HG02885 (cell line): ENCODE data around the gene TLL2.

Experiments
- ATAC-seq: cut with Tn5 transposase; IDR thresholded peaks from one replicate; pipeline ENCODE4 v1.9.1; 2021; ENCODE audit warnings: mild to moderate bottlenecking; ENCODE audit not compliant: unreplicated experiment, poor library complexity

The TLL2 gene

DNA sequence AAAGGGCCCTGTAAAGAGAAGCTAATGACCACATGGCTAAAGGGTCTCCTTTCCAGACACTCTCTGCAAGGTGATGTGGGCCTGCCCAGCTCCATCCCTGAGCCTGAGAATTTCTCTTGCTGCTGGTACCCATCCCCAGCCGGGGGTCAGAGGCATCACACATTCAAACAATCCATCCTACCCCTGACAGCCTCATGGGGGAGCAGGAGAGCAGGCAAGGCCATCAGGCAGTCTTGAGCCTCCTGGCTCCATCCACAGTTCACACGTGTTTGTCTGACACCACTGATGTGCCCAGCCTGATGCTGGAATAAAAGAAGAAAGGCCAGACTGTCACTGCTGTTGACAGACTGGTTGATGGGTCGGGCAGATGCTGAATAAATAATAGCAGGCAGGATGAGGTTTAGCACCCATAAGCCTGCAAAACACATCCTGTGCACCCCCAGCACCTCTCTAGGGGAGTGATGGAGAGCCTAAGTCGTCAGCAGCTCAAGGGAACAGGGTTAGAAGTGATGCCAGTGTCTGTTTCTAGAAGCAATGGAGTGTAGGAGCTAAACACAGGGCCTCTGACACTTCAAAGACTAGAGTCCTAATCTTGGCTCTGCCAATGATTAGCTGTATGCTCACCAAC, 43.5 kb downstream of the TLL2 start:
- no peak for ATAC-seq

DNA sequence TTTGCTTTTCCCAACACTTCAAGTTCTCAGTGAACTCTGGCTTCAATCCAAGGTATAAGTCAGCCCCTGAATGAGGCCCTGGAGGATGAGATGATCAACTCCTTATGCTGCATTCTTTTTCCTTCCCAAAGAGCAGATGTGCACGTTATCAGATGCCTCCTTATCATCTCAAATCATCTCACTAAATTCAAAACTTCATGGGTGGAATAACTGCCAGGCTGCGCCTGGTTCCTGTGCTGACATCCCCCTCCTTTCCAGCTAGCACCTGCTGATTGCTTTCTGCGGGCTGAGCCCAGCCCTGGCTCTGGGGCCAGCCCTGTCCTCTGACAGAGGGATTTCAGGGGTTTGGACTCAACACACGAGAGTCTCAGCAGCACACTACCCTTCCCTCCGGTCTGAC, 44.9 kb downstream of the TLL2 start:
- no peak for ATAC-seq

DNA sequence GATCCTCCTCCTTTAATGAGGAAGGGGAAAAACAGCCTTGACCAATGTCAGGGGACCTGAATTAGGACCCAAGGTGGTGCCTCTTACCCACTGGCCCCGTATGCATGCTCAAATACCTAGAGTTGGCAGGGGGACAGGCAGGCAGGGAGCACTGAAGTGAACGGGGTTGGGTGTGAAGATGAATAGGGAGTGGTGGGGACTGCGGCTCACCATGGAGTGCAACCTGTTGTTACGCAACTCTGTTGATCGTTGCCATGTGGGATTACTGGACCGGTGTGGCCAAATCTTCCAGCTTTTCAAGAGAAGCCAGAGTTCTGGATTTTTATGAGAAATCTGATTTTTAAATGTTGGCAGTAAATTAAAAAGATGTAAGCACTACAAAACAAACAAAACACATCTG, 48.1 kb downstream of the TLL2 start:
- ATAC-seq = no peak

DNA sequence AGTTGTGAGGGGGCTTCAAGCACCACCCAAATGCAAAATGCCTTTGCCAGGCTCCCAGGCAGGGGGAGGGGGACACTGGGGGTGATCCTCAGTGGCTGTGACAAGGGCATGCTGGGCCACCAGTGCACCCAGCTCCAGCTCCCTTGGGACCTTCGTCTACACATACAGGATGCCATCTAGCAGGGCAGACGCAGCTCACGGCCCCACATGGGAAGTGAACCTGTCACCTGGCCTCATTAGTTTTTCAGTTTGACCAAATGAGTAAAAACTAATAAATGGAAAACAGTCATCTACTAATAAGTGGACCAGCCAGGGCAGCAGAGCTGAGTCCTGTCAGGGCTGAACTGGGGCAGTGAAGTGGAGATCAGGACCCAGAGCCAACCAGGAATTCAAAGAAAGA, 50.2 kb downstream of the TLL2 start:
- no peak for ATAC-seq

DNA sequence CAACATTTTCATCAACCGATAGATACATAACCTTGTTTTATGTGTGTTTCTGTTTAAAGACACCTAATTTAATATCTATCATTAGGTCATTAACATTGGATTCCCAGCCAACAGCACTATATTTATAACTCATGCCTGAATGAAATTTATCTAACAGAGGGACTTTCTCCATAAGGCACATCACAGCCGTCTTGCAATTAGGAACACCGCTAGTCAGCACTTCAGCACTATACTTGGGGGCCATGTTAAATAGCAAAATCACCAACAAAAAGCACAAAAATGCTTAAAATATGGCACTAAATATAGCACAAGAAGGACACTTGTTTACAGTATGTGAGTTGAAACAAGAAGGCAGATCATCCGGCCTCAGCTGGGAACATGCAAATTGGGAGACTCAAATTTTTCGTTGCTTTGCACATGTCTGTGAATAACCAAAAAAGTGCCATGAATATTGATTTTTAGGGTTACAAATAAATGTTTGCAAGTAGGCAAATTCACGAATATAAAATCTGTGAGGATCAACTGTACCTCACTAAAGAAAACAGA, 51.0 kb downstream of the TLL2 start:
- no peak for ATAC-seq

DNA sequence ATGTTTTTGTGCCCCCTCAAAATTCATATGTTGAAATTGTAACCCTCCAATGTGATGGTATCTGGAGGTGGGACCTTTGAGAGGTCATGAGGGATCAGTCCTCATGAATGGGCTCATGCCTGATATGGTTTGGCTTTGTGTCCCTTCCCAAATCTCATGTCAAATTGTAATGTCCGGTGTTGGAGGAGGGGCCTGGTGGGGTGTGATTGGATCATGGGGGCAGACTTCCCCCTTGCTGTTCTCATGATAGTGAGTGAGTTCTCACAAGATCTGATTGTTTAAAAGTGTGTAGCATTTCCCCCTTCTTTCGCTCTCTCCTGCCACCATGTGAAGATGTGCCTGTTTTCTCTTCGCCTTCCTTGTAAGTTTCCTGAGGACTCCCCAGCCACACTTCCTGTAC, 53.4 kb downstream of the TLL2 start:
- ATAC-seq = no peak

DNA sequence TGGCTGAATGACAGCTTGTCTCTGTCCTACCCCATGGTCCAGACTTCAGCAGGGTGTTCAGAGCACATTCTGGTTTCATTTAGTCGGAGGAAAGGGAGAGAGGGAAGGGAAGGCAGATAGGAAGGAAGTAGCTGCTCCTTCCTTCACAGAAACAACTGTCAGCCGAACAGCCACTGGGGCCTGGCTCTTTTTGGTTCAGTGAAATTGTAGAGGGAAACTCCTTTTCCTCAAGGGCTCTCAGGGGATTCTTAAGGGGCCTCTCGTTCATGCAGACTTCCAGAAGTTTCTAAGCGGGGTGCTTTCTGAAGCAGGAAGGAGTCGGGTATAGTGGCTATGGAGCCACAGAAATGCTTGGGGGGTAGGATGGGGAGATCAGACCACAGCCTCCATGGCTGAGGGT, 56.4 kb downstream of the TLL2 start:
- no peak for ATAC-seq

DNA sequence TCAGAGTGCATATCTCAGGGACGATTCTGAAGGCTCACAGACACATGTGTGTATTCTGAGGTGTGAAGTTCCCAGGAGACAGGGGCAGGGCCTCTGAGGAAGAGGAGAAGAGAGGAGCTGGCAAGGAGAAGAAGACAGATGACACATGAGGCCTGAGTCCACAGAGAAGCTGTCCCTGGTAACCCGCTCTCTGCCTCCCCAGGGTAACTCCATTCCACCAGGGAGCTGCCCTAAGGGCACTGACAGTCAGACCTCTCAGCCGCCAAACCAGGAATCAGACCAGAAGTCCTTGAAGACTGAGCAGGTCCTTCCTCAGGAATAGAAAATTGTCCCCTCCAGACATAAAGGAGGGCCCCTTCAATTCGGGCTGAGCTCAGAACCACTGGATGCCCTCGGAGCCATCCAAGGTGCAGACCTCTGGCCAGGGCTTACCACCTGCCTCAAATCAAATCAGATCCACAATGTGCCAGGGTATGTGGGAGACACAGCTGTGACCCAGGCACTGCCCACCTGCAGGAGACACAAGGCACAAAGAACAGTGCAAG, 57.4 kb downstream of the TLL2 start:
- ATAC-seq = no peak

DNA sequence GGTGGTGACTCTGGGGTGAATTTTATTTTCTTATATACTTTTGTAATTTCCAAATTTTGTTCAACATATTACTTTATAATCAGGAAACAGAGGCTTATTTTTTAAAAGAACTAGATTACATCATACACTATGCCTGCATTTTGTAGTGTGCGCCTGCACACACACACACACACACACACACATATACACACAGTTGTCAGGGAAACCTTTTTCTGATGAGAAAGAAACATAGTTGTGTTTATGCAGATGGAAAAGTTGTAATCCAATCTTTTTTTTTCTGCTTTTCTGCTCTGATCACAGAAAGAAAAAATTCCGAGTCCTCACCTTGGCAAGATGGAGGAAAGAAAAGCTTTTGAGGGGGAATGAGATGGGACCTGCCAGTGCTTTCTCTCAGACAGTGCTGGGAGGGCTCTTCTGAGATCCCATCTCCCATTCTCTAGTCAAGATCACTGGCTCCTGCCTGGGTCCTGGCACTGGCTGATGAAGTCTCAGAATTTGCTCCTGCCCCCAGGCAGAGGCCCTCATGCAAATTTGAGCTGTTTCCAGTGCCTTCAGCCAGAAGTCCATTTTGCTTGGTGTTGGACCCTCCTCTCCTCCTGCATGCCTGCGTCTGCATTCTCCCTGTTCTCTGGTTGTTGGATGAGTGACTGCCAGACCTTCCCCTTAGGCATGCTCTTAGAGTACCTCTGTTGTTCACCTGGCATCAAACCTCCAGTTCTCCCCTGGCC, 59.7 kb downstream of the TLL2 start:
- ATAC-seq = no peak

DNA sequence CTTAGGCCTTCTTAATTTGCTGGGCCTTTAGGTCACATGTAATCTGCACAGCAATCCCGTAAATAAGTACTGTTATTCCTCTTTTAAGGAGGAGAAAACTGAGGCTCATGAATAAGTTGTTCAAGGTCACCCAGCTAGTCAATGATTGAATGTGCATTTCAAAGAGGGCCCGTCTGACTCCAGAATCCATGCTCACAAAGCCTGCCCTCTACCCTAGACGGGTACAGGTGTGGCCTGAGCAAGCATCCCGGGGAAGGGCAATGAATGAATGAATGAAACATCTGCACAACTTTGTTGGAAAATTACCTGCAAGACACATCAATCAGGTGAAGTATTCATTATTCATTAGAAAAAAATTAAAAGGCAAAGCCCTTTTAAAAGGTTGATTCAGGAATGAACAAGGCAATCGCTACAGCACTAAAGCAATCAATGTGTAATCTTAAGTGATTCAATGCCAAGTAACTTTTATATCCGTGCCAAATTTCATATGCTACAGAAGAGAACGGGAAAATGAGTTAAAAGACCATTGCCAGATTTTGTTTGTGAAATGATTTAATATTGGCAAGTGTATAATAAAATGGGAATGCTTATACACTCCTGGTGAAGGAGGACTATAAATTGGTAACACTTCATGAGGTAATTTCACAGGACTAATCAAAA, 61.1 kb downstream of the TLL2 start:
- ATAC-seq = no peak

DNA sequence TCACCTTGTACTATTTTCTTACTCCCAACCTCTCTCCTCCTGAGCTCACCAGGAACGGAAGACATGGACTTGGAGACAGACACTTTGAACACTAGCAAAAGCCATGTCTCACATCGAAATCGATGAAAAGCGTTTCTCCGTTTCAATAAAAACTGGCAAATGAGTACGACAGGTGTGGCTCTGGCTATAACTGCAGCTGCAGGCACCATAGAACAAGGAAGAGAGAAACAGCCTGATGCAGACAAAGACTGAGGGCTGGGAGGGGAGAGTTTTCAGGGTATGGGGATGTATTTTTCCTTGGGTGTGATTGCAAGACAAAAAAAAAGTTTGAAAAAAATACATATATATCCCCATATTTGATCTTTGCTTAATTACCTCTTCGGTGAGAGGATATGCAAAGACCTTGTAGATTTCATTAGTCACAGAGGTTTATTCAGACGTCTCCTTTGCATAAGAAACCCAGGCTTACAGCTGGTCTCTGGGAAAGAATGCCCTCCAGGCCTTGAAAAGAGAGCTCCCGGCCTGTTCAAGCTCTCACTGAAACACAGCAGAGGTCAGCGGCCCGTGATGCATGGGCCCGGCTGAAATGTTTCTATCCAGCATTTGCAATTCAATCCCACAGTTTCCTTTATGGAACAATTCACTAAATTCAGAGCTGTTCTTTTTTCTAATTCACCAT, 63.1 kb downstream of the TLL2 start:
- no peak for ATAC-seq

DNA sequence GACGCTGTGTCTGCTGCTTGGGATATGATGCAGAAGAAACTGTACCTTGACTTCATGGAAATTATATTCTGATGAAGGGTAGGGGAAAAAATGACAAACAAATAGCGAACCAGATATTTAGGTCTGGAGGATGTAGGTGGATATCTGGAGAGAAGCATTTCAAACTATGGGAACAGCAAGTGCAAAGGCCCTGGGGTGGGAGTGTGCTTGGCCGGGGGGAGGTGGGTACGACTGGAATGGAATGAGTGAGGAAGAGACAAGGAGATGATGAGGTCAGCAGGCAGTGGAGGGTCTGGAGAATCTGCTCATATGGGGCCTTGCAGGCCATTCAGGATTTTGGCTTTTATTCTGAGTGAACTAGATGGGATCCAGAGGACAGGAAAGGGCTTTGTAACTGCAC, 65.2 kb downstream of the TLL2 start:
- no peak for ATAC-seq

DNA sequence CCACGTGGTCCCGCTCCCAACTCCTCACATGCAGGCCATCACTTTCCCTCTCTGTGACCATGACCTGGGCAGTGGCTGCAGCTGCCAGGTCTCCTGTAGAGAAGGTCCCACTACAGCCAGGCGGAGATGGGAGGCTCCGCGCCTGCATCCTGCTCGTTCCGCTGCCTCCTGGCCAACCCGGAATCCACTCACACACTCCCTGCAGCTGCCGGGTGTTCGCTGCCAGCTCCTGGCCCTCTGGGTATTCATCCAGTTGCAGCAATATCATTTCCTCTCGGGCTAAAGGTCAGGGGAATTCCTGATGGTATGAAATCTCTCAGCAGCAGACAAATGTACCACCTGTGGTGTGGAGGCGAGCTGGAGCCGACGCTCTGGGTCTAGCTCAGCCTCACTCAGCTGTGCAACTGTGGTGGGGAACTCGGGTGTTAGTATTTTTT, 65.7 kb downstream of the TLL2 start:
- ATAC-seq = no peak

DNA sequence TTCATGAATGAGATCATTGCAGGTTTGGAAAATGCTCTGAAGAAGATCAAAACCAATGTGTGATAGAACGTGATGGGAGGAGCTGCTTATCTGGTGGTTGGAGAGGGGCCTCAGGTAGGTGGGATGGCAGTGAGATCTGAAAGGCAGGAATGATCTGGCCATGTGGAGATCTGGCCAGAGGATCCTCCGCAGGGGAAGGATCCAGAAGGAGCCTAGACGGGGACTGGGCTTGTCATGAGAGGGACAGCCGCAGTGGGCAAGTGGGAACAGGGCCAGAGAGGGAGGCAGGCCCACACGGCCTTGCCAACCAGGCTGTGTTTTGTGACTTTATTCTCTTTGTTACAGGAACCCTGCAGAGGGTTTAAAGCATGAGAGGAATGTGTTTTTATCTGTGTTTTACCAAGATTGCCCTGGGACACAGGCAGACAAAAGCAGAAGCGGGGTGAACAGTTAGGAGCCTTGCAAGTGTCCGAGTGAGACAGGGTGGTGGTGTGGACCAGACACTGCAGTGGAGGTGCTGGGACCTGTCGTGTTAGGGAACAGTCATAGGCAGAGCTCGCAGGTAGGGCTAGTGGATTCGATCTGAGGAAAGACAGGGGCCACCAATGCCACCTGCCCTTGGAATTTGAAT, 66.6 kb downstream of the TLL2 start:
- no peak for ATAC-seq

DNA sequence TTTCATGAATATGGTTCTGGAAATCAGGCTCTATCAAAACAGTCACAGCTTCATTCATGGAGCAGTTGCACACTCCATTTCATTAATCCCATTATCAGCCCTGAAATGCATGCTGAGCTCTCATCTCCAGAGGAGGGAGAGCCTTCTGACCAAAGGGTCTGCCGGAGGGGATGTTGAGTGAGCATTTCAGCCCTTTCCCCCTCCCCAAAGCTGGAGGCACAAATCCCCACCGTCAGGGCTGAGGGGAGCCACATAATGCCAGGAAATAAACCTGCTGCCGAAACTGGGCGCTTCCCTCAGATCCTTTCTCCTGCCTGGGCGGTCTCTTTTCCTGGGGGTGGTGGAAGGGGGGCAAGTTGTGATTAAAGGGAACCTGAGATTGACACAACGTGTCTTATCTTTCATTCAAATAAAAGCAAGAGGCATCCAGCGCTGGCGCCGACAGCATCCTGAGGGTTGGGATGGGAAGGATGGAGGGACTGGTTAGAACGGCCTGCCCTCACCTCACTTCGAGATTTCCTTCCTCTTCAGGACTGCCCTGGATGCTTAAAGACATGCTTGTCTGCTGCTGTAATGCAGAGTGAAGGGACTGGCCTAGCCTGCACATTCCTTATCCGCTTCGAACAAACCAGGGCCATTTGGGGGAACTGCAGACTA, 71.6 kb downstream of the TLL2 start:
- no peak for ATAC-seq

DNA sequence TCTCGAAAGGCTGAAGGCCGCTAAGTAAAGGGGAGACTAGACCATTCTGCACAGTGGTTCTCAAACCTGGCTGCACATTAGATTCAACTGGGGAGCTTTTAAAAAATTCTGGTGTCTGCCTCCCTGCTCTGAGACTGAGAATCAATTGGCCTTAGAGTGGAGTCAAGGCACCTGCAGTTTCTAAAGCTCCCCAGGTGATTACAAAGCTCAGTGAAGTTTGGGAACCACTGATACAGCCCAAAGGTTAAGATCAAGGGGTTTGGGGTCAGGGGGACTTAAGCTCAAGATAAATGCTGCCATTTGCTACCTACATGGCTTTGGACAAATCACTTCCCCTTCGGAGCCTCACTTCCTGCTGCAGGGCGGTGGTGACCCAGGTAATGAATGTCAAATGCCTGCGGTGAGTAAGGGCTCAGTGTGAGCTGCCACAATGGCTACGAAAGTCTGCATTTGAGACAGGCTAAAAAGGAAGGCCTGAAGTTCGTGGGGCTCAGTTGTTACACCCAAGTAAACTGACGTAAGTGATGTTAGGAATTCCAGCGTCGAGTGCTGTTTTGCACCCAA, 72.3 kb downstream of the TLL2 start:
- no peak for ATAC-seq

DNA sequence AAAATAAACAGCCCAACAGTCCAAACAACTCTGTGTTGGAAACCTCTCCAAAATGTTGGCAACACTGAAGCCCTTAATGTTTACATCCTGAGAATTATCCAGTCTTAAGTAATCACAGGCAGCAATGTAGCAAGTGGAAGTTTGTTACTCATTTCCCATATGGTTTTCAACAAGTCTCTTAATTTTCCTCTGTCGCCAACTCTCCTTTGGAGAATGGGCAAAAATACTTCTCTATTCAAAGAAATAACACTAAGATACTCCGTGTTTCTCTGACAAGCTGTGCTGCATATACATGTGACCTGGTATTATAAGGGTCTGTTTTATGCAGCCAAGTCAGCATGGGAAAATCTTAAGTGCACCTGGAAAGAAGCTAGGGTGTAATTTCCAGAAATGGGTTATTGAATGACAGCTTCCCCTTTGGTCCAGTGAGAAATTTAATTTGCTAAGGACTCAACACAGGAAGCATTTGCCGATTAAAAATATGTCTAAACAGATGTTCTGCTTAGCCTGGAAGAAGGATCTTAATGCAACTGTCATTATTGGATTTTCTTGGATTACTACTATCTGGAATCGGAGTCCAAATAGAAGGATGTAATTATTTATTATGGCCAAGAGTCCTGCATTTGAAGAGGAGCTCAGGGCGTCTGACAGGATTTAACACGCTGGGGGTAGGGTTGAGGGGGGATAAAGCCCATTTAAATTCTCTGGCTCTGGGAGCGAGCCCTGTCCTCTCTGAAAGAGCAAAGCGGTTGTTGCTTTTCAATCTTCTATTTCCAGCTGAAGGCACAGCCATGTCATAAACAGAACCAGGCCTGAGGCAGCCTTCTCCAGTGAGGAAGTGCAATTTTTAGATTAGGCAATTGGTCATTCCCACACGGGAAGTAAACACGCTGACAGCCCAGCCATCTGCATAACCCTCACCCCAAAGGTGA, 73.1 kb downstream of the TLL2 start:
- no peak for ATAC-seq

DNA sequence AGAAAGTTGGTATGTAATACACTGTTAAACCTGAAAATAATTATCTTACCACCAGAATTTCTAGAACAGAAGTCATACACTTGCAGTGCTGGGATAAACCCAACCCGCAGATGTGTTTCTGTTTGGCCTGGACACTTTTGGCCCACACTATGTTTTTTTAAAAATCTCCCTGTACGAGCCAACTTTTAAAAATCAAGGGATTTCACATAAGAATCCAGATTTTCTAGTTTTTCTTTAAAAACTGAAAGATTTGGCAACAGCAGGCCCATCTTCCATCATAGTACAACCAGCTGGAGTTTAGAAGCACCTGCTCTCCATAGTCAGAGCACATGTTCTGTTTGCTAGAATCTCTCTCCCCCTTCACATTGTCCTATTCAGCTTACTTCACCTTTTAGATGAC, 74.0 kb downstream of the TLL2 start:
- no peak for ATAC-seq
